Activated T-helper 1 cell treated with Interleukin-2 at 50 U/mL for 16 hours (primary cell): ENCODE measurements around the gene IGDCC3.

Experiments
- DNase-seq: peaks from one replicate; pipeline ENCODE4 v3.0.0-alpha.2; 2020; ENCODE audit warnings: low read depth

The IGDCC3 gene

GRCh38 chr15:65328506-65329287 lies 49.1 kb downstream of the IGDCC3 start:
- DNase-seq = no peak

- no peak for DNase-seq
Observed at GRCh38 chr15:65327651-65328393, 50.0 kb downstream of the IGDCC3 start.

GRCh38 chr15:65326818-65327217 lies 51.0 kb downstream of the IGDCC3 start:
- no peak for DNase-seq

GRCh38 chr15:65326117-65326526 lies 51.7 kb downstream of the IGDCC3 start:
- DNase-seq = no peak

- no peak for DNase-seq
Observed at GRCh38 chr15:65323071-65323511, 54.7 kb downstream of the IGDCC3 start.

GRCh38 chr15:65318870-65319356 lies 58.9 kb downstream of the IGDCC3 start:
- DNase-seq = peak; percentile 56

- no peak for DNase-seq
Observed at GRCh38 chr15:65312400-65312916, 65.3 kb downstream of the IGDCC3 start.

- DNase-seq = no peak
Observed at GRCh38 chr15:65311760-65312159, 66.0 kb downstream of the IGDCC3 start.

- no peak for DNase-seq
Observed at GRCh38 chr15:65310431-65311137, 67.2 kb downstream of the IGDCC3 start.

- DNase-seq = no peak
Observed at GRCh38 chr15:65309882-65310418, 67.9 kb downstream of the IGDCC3 start.

GRCh38 chr15:65307978-65308377 lies 69.8 kb downstream of the IGDCC3 start:
- no peak for DNase-seq

GRCh38 chr15:65306551-65306950 lies 71.3 kb downstream of the IGDCC3 start:
- no peak for DNase-seq

GRCh38 chr15:65305776-65306175 lies 72.0 kb downstream of the IGDCC3 start:
- DNase-seq = no peak

- DNase-seq = no peak
Observed at GRCh38 chr15:65305150-65305758, 72.5 kb downstream of the IGDCC3 start.

GRCh38 chr15:65304381-65305149 lies 73.2 kb downstream of the IGDCC3 start, which contains the start of gene RNU5B-1:
Gene RNU5B-1, plus strand, starts transcription at chr15:65304677.
- DNase-seq = peak; percentile 56

GRCh38 chr15:65303687-65304380 lies 74.0 kb downstream of the IGDCC3 start:
- DNase-seq = no peak

GRCh38 chr15:65302061-65302460 lies 75.7 kb downstream of the IGDCC3 start:
- DNase-seq = no peak

GRCh38 chr15:65300924-65301441 lies 76.8 kb downstream of the IGDCC3 start:
- no peak for DNase-seq

GRCh38 chr15:65298731-65299130 lies 79.1 kb downstream of the IGDCC3 start:
- DNase-seq = no peak
